Measurements from ENCODE around the gene PTPRD. TPM values are rescaled to one million over a fixed set of nuclear protein-coding genes. Genes with fewer than 3 reads are reported as not detected.

The PTPRD gene
- total and polyA plus RNA-seq, 7 experiments from 2014 or later = 0.71 TPM; not detected in 6

DNA sequence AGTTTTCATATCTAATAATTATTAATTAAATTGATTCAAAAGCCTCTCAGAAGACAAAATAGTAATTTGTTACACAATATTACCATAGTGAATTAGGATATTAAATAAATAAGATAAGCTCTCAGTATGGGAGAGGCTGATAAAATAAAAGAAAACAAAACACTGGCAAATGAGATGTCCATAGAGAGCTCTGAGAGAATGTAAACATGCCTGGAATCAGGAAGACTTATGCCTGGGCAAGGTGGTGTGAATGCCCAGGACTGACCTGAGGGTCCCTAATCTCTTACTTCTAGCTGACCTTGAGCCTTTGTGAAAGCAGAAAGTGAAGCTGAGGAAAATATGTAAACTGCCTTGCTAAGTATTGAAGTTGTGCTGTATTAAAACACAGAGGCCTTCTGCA lies 616.5 kb downstream of the PTPRD start:
- no peak for DNase-seq
- H3K4me3 Mint-ChIP-seq = no peak overlapping the region
- peaks cover 0 to 16% (median 1%) of the 10 kb centered on the region in 11 donors for H3K9me3 Mint-ChIP-seq
- no peaks in the 10 kb centered on the region for H3K36me3 Mint-ChIP-seq
- Histone ChIP-seq H3K4me1 (ENCODE audit: control insufficient read depth in 2 of 2, insufficient read depth in 2 of 2, low read length in 2 of 2) (no peaks in the 10 kb centered on the region), H3K27me3 (ENCODE audit: control insufficient read depth in 2 of 2, insufficient read depth in 2 of 2, low read length in 2 of 2) (no peaks in the 10 kb centered on the region), H3K27ac (ENCODE audit: low read depth, low read length) (no peak overlapping the region), H3K9me3 (ENCODE audit: control insufficient read depth in 2 of 3, low read length in 3 of 3) (no peaks in the 10 kb centered on the region), H3K36me3 (ENCODE audit: control insufficient read depth in 2 of 3, insufficient read depth in 3 of 3, low read length in 3 of 3) (no peaks in the 10 kb centered on the region), H3K4me3 (ENCODE audit: low read length) (no peak overlapping the region)
- no peaks in the 10 kb centered on the region for H3K27me3 Mint-ChIP-seq
- intact Hi-C loops (cut with micrococcal nuclease) = no loop called here
- ChIA-PET POLR2A (no interaction called here), CTCF (no interaction called here)
- ATAC-seq = no peak
- no peak overlapping the region for H3K27ac Mint-ChIP-seq
- no peaks in the 10 kb centered on the region for H3K4me1 Mint-ChIP-seq

- no peak for ATAC-seq
- Histone ChIP-seq H3K4me1 (ENCODE audit: control insufficient read depth in 2 of 2, insufficient read depth in 2 of 2, low read length in 2 of 2) (no peaks in the 10 kb centered on the region), H3K27ac (ENCODE audit: low read depth, low read length) (no peak overlapping the region), H3K4me3 (ENCODE audit: low read length) (no peak overlapping the region), H3K9me3 (ENCODE audit: control insufficient read depth in 2 of 3, low read length in 3 of 3) (no peaks in the 10 kb centered on the region), H3K36me3 (ENCODE audit: control insufficient read depth in 2 of 3, insufficient read depth in 3 of 3, low read length in 3 of 3) (no peaks in the 10 kb centered on the region), H3K27me3 (ENCODE audit: control insufficient read depth in 2 of 2, insufficient read depth in 2 of 2, low read length in 2 of 2) (no peaks in the 10 kb centered on the region)
- Mint-ChIP-seq H3K27ac (no peak overlapping the region), H3K4me3 (no peak overlapping the region), H3K9me3 (peaks cover 0 to 13% (median 5%) of the 10 kb centered on the region in 11 donors), H3K36me3 (no peaks in the 10 kb centered on the region), H3K27me3 (no peaks in the 10 kb centered on the region), H3K4me1 (no peaks in the 10 kb centered on the region)
- no peak for DNase-seq
- POLR2A ChIA-PET = no interaction called here
- CTCF ChIA-PET = no interaction called here
- intact Hi-C loops (cut with micrococcal nuclease) = no loop called here
These were observed 619.9 kb downstream of the PTPRD start for GRCh38 chr9:9992936-9993335.

DNA sequence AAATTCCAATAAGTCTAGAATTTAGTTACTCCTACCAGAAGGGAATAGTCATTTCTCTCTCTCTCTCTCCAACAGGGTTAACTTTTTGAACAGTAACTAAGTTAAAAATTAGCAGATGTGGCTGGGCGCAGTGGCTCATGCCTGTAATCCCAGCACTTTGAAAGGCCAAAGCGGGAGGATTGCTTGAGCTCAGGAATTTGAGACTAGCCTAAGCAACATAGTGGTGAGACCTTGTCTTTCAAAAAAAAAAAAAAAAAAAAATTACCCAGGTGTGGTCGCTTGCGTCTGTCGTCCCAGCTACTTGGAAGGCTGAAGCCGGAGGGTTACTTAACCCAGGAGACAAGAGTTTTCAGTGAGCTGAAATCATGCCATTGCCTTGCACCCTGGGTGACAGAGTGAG lies 639.7 kb downstream of the PTPRD start:
- Histone ChIP-seq H3K27ac (ENCODE audit: low read depth, low read length) (no peak overlapping the region), H3K27me3 (ENCODE audit: control insufficient read depth in 2 of 2, insufficient read depth in 2 of 2, low read length in 2 of 2) (no peaks in the 10 kb centered on the region), H3K4me1 (ENCODE audit: control insufficient read depth in 2 of 2, insufficient read depth in 2 of 2, low read length in 2 of 2) (no peaks in the 10 kb centered on the region), H3K36me3 (ENCODE audit: control insufficient read depth in 2 of 3, insufficient read depth in 3 of 3, low read length in 3 of 3) (no peaks in the 10 kb centered on the region), H3K9me3 (ENCODE audit: control insufficient read depth in 2 of 3, low read length in 3 of 3) (no peaks in the 10 kb centered on the region), H3K4me3 (ENCODE audit: low read length) (no peak overlapping the region)
- CTCF ChIA-PET = no interaction called here
- no peak overlapping the region for H3K4me3 Mint-ChIP-seq
- POLR2A ChIA-PET = no interaction called here
- no peaks in the 10 kb centered on the region for H3K27me3 Mint-ChIP-seq
- ATAC-seq (no peak), DNase-seq (no peak)
- H3K36me3 Mint-ChIP-seq = no peaks in the 10 kb centered on the region
- peaks cover 0 to 4% (median 0%) of the 10 kb centered on the region in 11 donors for H3K9me3 Mint-ChIP-seq
- intact Hi-C loops (cut with micrococcal nuclease) = no loop called here
- no peaks in the 10 kb centered on the region for H3K4me1 Mint-ChIP-seq
- H3K27ac Mint-ChIP-seq = no peak overlapping the region

DNA sequence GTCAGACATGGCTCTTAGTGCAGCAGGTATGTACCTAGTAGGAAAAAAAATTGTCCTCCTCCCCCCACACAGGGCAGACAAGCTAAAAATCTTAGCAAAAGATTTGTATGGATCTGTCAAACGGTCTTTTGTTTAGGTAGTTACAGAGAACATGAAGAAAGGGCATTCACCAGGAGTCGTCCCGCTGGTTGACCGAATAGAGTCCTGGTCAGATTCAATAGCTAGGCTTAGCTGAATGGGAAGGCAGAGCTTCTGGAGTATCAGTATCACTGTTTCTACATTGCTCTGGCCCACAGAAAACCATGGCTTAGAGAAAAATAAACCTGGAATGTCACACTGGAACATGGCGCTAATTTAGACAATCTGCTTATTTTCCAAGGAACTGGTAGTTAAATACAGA lies 642.3 kb downstream of the PTPRD start:
- no peaks in the 10 kb centered on the region for H3K36me3 Mint-ChIP-seq
- H3K4me3 Mint-ChIP-seq = no peak overlapping the region
- no peaks in the 10 kb centered on the region for H3K9me3 ChIP-seq (ENCODE audit: control insufficient read depth in 2 of 3, low read length in 3 of 3)
- intact Hi-C loops (cut with micrococcal nuclease) = no loop called here
- CTCF ChIA-PET = no interaction called here
- no peaks in the 10 kb centered on the region for H3K4me1 Mint-ChIP-seq
- no peak overlapping the region for H3K4me3 ChIP-seq (ENCODE audit: low read length)
- peaks cover 0 to 4% (median 0%) of the 10 kb centered on the region in 11 donors for H3K9me3 Mint-ChIP-seq
- no peak for ATAC-seq
- DNase-seq = no peak
- no peaks in the 10 kb centered on the region for H3K36me3 ChIP-seq (ENCODE audit: control insufficient read depth in 2 of 3, insufficient read depth in 3 of 3, low read length in 3 of 3)
- no peak overlapping the region for H3K27ac ChIP-seq (ENCODE audit: low read depth, low read length)
- no peaks in the 10 kb centered on the region for H3K4me1 ChIP-seq (ENCODE audit: control insufficient read depth in 2 of 2, insufficient read depth in 2 of 2, low read length in 2 of 2)
- H3K27me3 ChIP-seq (ENCODE audit: control insufficient read depth in 2 of 2, insufficient read depth in 2 of 2, low read length in 2 of 2) = no peaks in the 10 kb centered on the region
- H3K27me3 Mint-ChIP-seq = peaks cover 0 to 3% (median 0%) of the 10 kb centered on the region in 5 donors
- POLR2A ChIA-PET = no interaction called here
- no peak overlapping the region for H3K27ac Mint-ChIP-seq

DNA sequence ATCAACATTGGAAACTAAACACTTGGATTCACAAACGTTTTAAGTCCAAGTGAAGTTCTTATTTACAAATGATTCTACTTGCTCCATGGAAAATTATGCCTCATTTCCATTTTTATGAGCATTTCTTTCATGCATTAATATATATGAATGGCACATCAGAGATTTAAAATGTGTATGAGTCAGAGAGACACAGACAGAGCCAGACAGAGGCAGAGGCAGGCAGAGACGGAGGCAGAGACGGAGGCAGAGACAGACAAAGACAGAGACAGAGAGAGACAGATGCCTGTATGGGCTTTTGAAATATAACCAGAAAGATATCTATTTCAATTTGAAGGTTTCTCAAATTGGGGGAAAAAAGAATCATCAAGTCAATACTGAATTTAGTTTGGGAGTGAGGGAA lies 649.0 kb downstream of the PTPRD start:
- intact Hi-C loops (cut with micrococcal nuclease) = no loop called here
- Mint-ChIP-seq H3K27me3 (peaks cover 0 to 3% (median 0%) of the 10 kb centered on the region in 5 donors), H3K9me3 (peaks cover 0 to 8% (median 0%) of the 10 kb centered on the region in 11 donors), H3K36me3 (no peaks in the 10 kb centered on the region), H3K4me3 (no peak overlapping the region), H3K4me1 (no peaks in the 10 kb centered on the region), H3K27ac (no peak overlapping the region)
- H3K36me3 ChIP-seq (ENCODE audit: control insufficient read depth in 2 of 3, insufficient read depth in 3 of 3, low read length in 3 of 3) = no peaks in the 10 kb centered on the region
- H3K4me3 ChIP-seq (ENCODE audit: low read length) = no peak overlapping the region
- no peaks in the 10 kb centered on the region for H3K27me3 ChIP-seq (ENCODE audit: control insufficient read depth in 2 of 2, insufficient read depth in 2 of 2, low read length in 2 of 2)
- no peak for ATAC-seq
- ChIA-PET CTCF (no interaction called here), POLR2A (no interaction called here)
- H3K4me1 ChIP-seq (ENCODE audit: control insufficient read depth in 2 of 2, insufficient read depth in 2 of 2, low read length in 2 of 2) = no peaks in the 10 kb centered on the region
- H3K27ac ChIP-seq (ENCODE audit: low read depth, low read length) = no peak overlapping the region
- H3K9me3 ChIP-seq (ENCODE audit: control insufficient read depth in 2 of 3, low read length in 3 of 3) = no peaks in the 10 kb centered on the region
- no peak for DNase-seq

- POLR2A ChIA-PET = no interaction called here
- no peaks in the 10 kb centered on the region for H3K36me3 Mint-ChIP-seq
These were observed 650.9 kb downstream of the PTPRD start for GRCh38 chr9:9961934-9962333.

GRCh38 chr9:9961487-9961886 lies 651.3 kb downstream of the PTPRD start:
- H3K27ac ChIP-seq (ENCODE audit: low read depth, low read length) = no peak overlapping the region
- Mint-ChIP-seq H3K27me3 (peaks cover 0 to 2% (median 0%) of the 10 kb centered on the region in 5 donors), H3K4me1 (no peaks in the 10 kb centered on the region), H3K27ac (no peak overlapping the region), H3K4me3 (no peak overlapping the region), H3K36me3 (no peaks in the 10 kb centered on the region), H3K9me3 (peaks cover 0 to 12% (median 0%) of the 10 kb centered on the region in 11 donors)
- intact Hi-C loops (cut with micrococcal nuclease) = no loop called here
- DNase-seq (no peak), ATAC-seq (no peak)
- POLR2A ChIA-PET = no interaction called here
- CTCF ChIA-PET = no interaction called here
- H3K27me3 ChIP-seq (ENCODE audit: control insufficient read depth in 2 of 2, insufficient read depth in 2 of 2, low read length in 2 of 2) = no peaks in the 10 kb centered on the region
- H3K9me3 ChIP-seq (ENCODE audit: control insufficient read depth in 2 of 3, low read length in 3 of 3) = no peaks in the 10 kb centered on the region
- H3K4me3 ChIP-seq (ENCODE audit: low read length) = no peak overlapping the region
- H3K4me1 ChIP-seq (ENCODE audit: control insufficient read depth in 2 of 2, insufficient read depth in 2 of 2, low read length in 2 of 2) = no peaks in the 10 kb centered on the region
- no peaks in the 10 kb centered on the region for H3K36me3 ChIP-seq (ENCODE audit: control insufficient read depth in 2 of 3, insufficient read depth in 3 of 3, low read length in 3 of 3)

More at GRCh38 chr9:9961934-9962333, 650.9 kb downstream of the PTPRD start:
- H3K27me3 ChIP-seq (ENCODE audit: control insufficient read depth in 2 of 2, insufficient read depth in 2 of 2, low read length in 2 of 2) = no peaks in the 10 kb centered on the region
- H3K27ac ChIP-seq (ENCODE audit: low read depth, low read length) = no peak overlapping the region
- H3K4me3 Mint-ChIP-seq = no peak overlapping the region
- CTCF ChIA-PET = no interaction called here
- no peak overlapping the region for H3K4me3 ChIP-seq (ENCODE audit: low read length)
- DNase-seq (no peak), ATAC-seq (no peak)
- H3K9me3 Mint-ChIP-seq = peaks cover 0 to 14% (median 0%) of the 10 kb centered on the region in 11 donors
- H3K9me3 ChIP-seq (ENCODE audit: control insufficient read depth in 2 of 3, low read length in 3 of 3) = no peaks in the 10 kb centered on the region
- intact Hi-C loops (cut with micrococcal nuclease) = no loop called here
- no peaks in the 10 kb centered on the region for H3K4me1 ChIP-seq (ENCODE audit: control insufficient read depth in 2 of 2, insufficient read depth in 2 of 2, low read length in 2 of 2)
- no peak overlapping the region for H3K27ac Mint-ChIP-seq
- H3K4me1 Mint-ChIP-seq = no peaks in the 10 kb centered on the region
- H3K27me3 Mint-ChIP-seq = peaks cover 0 to 3% (median 0%) of the 10 kb centered on the region in 5 donors
- no peaks in the 10 kb centered on the region for H3K36me3 ChIP-seq (ENCODE audit: control insufficient read depth in 2 of 3, insufficient read depth in 3 of 3, low read length in 3 of 3)
